NCI-H510A (cell line): Measurements from ENCODE around the gene CUTA.
"Not testable (repeated sequence)": the region's sequence is repeated elsewhere in the genome, so short reads cannot be mapped to it uniquely, and the experiment has no call there.

ENCODE experiments used
- DNase-seq: peaks from one replicate; lab custom pipeline; 2025; lab: John Stamatoyannopoulos, UW

Gene CUTA

DNA sequence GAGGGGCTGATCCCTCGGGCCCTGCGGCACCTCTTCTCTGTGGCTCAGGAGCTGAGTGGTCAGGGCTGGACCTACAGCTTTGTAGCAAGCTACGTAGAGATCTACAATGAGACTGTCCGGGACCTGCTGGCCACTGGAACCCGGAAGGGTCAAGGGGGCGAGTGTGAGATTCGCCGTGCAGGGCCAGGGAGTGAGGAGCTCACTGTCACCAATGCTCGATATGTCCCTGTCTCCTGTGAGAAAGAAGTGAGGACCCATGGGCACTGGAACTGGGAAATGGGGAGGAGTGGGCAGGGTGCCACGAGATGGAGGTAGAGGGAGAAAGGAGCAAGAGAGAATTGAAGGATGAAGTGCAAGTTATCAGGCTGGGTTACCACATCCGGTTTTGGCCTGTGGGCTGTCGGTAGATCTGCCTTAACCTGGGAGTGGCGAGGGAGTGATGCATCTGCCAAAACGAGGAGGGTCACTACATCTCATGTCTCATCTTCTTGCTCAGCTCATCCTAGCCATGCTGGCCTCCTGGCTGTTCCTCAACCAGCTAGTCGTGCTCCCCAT is 12.4 kb downstream of the CUTA start:
- DNase-seq, result no peak

DNA sequence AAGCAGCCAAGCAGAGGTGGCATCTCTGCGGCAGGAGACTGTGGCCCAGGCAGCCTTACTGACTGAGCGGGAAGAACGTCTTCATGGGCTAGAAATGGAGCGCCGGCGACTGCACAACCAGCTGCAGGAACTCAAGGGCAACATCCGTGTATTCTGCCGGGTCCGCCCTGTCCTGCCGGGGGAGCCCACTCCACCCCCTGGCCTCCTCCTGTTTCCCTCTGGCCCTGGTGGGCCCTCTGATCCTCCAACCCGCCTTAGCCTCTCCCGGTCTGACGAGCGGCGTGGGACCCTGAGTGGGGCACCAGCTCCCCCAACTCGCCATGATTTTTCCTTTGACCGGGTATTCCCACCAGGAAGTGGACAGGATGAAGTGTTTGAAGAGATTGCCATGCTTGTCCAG is 13.0 kb downstream of the CUTA start:
- no peak for DNase-seq

- not testable (repeated sequence) for DNase-seq
Observed at GRCh38 chr6:33399881-33400280, 18.0 kb downstream of the CUTA start.

DNA sequence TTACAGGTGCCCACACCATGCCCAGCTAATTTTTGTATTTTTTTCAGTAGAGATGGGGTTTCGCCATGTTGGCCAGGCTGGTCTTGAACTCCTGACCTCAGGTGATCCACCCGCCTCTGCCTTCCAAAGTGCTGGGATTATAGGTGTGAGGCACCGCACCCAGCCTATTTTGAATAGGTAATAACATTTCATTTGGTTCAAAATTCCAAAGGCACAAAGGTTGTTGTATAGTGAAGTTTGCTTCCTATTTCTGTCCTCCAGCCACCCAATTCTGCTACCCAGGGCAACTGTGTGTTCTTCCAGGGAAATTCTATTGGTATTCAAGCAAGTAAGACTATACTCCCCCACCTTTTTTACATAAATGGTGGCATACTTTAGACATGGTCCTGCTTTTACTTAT is 19.3 kb downstream of the CUTA start:
- not testable (repeated sequence) for DNase-seq

DNA sequence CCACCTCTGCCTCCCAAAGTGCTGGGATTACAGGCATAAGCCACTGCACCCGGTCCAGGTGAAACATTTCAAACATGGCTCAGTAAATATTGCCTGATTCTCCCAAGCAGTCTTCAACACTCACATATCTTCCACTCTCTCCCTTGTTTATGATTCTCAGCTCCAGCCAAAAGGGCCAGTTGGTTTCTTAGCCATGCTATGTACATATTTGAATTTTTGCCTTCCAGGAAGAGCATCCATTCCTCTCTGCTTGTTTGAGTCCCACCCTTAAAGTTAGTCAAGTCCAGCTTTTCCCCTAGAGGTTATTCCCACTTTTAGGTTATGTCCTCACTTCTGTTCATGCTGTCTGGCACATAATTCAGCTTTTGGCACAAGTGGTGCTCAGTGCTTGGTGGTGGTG is 20.4 kb downstream of the CUTA start:
- DNase-seq, result no peak

DNA sequence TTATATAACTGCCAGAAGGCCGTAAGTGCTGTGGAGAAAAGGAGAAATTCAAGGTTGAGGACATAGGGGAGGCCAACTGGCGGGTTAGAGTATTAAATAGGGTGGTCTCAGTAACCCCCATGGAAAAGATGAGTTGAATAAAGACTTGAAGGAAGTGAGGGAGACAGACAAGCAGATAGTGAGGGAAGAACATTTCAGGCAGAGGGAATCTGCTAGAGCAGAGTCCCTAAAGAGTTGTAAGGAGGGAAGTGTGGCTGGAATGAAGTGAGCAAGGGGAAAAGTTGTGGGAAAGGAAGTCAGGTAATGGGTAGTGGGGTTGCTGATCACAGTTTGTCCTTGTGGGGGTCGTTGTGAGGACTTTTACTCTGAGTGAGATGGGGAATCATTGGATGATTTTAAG is 24.9 kb downstream of the CUTA start:
- DNase-seq, result no peak

DNA sequence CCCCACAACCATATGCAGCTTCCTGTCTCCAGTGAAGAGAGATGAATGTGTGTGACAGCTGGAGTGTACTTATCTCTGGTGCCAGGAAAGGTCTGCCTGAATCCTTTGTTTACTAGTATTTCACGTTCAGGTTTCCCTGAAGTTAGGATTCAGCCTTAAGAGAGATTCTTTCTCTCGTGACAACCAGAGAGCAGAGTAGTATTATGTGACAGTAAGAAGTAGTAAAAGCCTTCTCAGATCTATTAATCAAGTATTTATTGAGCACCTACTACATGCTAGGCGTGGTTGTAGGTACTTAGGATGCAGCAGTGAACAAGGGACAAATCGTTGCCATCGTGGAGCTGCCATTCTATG is 25.3 kb downstream of the CUTA start:
- DNase-seq, result no peak

GRCh38 chr6:33391922-33392594 is 25.8 kb downstream of the CUTA start:
- no peak for DNase-seq

DNA sequence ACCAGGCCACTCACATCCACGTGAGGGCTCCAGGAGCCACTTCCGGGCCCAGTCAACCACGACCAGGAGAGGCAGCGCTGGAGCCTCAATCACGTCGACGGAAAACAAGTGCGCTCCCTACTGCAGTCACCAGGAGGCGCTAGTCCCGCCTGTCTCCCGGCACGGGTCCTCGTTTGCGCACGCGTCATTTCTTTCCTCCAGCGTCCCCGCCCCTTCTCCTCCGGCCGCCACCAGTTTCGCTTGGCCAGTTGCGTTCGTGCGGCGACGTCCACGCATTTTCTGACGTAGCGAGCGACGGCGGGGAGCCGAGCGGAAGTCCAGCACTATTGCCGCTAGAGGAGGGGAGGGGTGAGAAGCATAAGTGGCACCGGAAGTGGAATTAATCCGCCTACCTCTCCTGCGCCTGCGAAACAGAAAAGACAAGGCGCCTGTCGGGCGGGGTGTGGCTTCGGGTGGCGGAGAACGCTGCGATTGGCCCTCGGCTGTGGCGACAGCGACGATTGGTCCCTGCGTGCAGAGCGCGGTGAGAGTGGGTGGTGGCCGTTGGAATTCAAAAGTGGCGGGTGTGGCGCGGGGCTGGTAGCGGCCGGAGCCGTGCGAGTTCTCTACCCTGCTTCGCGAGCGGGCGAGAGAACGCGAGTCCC is 26.5 kb downstream of the CUTA start, which contains the start of gene KIFC1:
KIFC1 (plus strand) TSS at position 546 of the 644 bp plus-strand sequence. CDS start 163 bp downstream, outside the sequence.
- peak; percentile 99 for DNase-seq

GRCh38 chr6:33390767-33391277 is 27.1 kb downstream of the CUTA start:
- no peak for DNase-seq

DNA sequence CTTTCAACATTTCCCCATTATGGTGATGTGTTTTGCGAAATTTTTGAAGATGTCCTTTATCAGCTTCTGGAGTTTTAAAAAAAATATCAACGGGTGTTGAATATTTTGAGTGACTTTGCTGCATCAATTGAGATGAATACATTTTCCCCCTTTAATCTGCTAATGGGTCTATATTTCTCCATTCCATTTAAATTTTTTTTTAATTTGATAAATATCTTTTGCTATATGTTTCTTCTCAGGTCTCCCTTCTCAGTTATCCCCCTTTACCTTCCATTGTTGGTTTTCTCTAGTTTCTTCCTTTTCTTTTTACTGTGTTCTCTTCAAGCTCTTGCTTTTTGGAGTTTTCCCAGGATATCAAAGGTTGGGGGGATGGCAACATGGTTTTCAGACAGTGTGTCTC is 27.7 kb downstream of the CUTA start:
- DNase-seq, result no peak

GRCh38 chr6:33384581-33385020 is 33.3 kb downstream of the CUTA start:
- DNase-seq, result no peak

- DNase-seq, result no peak
Observed at GRCh38 chr6:33383427-33384185, 34.3 kb downstream of the CUTA start.

GRCh38 chr6:33380272-33380981 is 37.5 kb downstream of the CUTA start:
- no peak for DNase-seq

DNA sequence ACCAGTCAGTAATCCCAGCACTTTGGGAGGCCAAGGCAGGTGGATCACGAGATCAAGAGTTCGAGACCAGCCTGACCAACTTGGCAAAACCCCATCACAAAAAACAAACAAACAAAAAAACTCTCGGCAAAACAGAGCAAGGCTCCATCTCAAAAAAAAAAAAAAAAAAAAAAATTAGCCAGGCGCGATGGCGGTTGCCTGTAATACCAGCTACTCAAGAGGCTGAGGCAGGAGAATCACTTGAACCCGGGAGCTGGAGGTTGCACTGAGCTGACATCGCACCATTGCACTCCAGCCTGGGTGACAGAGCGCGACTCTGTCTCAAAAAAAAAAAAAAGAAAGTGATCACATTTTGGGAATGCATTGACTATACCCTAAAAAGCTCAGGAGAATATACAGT is 38.7 kb downstream of the CUTA start:
- not testable (repeated sequence) for DNase-seq

- no peak for DNase-seq
Observed at GRCh38 chr6:33377171-33377570, 40.7 kb downstream of the CUTA start.

DNA sequence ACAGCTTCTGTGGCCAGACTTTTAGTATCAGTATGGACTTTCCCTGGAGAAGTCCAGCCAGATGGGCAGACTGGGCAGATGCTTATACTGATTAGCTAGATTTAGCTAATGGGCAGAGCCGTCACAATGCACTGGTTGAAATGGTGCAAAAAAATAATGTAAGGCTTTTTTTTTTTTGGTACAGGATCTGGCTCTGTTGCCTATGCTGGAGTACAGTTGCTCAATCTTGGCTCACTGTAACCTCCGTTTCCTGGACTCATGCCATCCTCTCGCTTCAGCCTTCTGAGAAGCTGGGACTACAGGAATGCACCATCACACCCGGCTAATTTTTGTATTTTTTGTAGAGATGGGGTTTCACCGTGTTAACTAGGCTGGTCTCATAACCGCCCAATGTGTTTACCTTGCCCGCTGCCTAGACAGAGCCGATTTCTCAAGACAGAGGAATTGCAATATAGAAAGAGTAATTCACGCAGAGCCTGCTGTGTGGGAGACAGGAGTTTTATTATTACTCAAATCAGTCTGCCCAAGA is 42.7 kb downstream of the CUTA start:
- DNase-seq, result no peak

GRCh38 chr6:33373960-33374910 is 43.7 kb downstream of the CUTA start:
- DNase-seq, result no peak

- DNase-seq, result no peak
Observed at GRCh38 chr6:33372526-33373123, 45.3 kb downstream of the CUTA start.

DNA sequence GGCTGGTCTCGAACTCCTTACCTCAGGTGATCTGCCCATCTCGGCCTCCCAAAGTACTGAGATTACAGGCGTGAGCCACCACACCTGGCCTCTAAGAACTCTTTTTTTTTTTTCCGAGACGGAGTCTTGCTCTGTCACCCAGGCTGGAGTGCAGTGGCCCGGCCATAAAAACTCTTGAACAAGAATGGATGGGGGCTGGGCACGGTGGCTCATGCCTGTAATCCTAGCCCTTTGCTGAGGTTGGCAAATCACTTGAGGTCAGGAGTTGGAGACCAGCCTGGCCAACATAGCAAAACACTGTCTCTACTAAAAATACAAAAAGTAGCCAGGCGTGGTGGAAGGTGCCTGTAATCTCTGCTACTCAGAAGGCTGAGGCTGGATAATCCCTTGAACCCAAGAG is 46.0 kb downstream of the CUTA start:
- not testable (repeated sequence) for DNase-seq
